Trophoblast cell (in vitro differentiated cells and primary cell): Measurements from ENCODE around the gene LSS.

Experiments used
- DNase-seq, 2 donors: peaks; one replicate each; pipeline ENCODE4 v3.0.0-alpha.2; 2016
- H2AFZ ChIP-seq: 2 replicates; pipeline ENCODE4 v1.6.1; 2013; ENCODE audit warnings: low read length, moderate library complexity, mild to moderate bottlenecking; ENCODE audit not compliant: insufficient read depth, poor library complexity
- H2AK5ac ChIP-seq: 2 replicates; pipeline ENCODE4 v1.6.1; 2013; ENCODE audit warnings: mild to moderate bottlenecking, low read length
- H2BK120ac ChIP-seq: 2 replicates; pipeline ENCODE4 v1.6.1; 2013; ENCODE audit warnings: low read length, mild to moderate bottlenecking, moderate library complexity; ENCODE audit not compliant: insufficient read depth, poor library complexity
- H2BK12ac ChIP-seq: 2 replicates; pipeline ENCODE4 v1.6.1; 2013; ENCODE audit warnings: mild to moderate bottlenecking, low read length, moderate library complexity
- H2BK5ac ChIP-seq: 2 replicates; pipeline ENCODE4 v1.6.1; 2013; ENCODE audit warnings: low read length, low read depth, moderate library complexity, mild to moderate bottlenecking; ENCODE audit not compliant: poor library complexity
- H3K14ac ChIP-seq: 2 replicates; pipeline ENCODE4 v1.6.1; 2013; ENCODE audit warnings: mild to moderate bottlenecking, low read length
- H3K18ac ChIP-seq: 2 replicates; pipeline ENCODE4 v1.6.1; 2013; ENCODE audit warnings: mild to moderate bottlenecking, low read length
- H3K23ac ChIP-seq: 2 replicates; pipeline ENCODE4 v1.6.1; 2013; ENCODE audit warnings: low read length
- H3K27ac ChIP-seq: 2 replicates; pipeline ENCODE4 v1.5.1; 2013; ENCODE audit warnings: low read depth, mild to moderate bottlenecking, inconsistent platforms, low read length, moderate library complexity
- H3K27me3 ChIP-seq: 2 replicates; pipeline ENCODE4 v1.6.1; 2013; ENCODE audit warnings: inconsistent platforms, mild to moderate bottlenecking, low read length, moderate library complexity; ENCODE audit not compliant: insufficient read depth
- H3K36me3 ChIP-seq, 2 experiments: 1 replicate in 1 of 2; 2 replicates in 1 of 2; pipeline ENCODE4 v1.6.1; 2013; ENCODE audit warnings: low read length in 2 of 2, mild to moderate bottlenecking in 2 of 2, moderate library complexity in 1 of 2; ENCODE audit not compliant: insufficient read depth in 2 of 2, control insufficient read depth in 1 of 2
- H3K4ac ChIP-seq: 2 replicates; pipeline ENCODE4 v1.6.1; 2013; ENCODE audit warnings: low read depth, mild to moderate bottlenecking, low read length, moderate library complexity
- H3K4me1 ChIP-seq, 2 experiments: 1 replicate in 1 of 2; 2 replicates in 1 of 2; pipeline ENCODE4 v1.6.1; 2013; ENCODE audit warnings: low read length in 2 of 2, mild to moderate bottlenecking in 2 of 2, moderate library complexity in 1 of 2; ENCODE audit not compliant: insufficient read depth in 2 of 2, control insufficient read depth in 1 of 2
- H3K4me2 ChIP-seq: 2 replicates; pipeline ENCODE4 v1.6.1; 2013; ENCODE audit warnings: inconsistent platforms, mild to moderate bottlenecking, low read length, moderate library complexity
- H3K4me3 ChIP-seq: 2 replicates; pipeline ENCODE4 v1.5.1; 2013; ENCODE audit warnings: mild to moderate bottlenecking, low read depth, low read length, inconsistent platforms
- H3K79me1 ChIP-seq: one replicate; pipeline ENCODE4 v1.6.1; 2013; ENCODE audit warnings: low read length
- H3K79me2 ChIP-seq: 2 replicates; pipeline ENCODE4 v1.6.1; 2013; ENCODE audit warnings: low read length, mild to moderate bottlenecking; ENCODE audit not compliant: control insufficient read depth, insufficient read depth, poor library complexity
- H3K9ac ChIP-seq: 2 replicates; pipeline ENCODE4 v1.6.1; 2013; ENCODE audit warnings: mild to moderate bottlenecking, low read length
- H3K9me3 ChIP-seq: 2 replicates; pipeline ENCODE4 v1.6.1; 2013; ENCODE audit warnings: low read depth, mild to moderate bottlenecking, control low read depth, inconsistent platforms, low read length; ENCODE audit not compliant: insufficient read depth
- H4K12ac ChIP-seq: 2 replicates; pipeline ENCODE4 v1.6.1; 2013; ENCODE audit warnings: low read depth, mild to moderate bottlenecking, low read length, moderate library complexity
- H4K8ac ChIP-seq: 2 replicates; pipeline ENCODE4 v1.6.1; 2013; ENCODE audit warnings: low read depth, mild to moderate bottlenecking, low read length, moderate library complexity
- H4K91ac ChIP-seq: one replicate; pipeline ENCODE4 v1.6.1; 2013; ENCODE audit warnings: low read depth, mild to moderate bottlenecking, low read length, moderate library complexity
- WGBS: extraction: QIAGEN DNeasy Blood & Tissue Kit; methylation state at CpG from one replicate; pipeline ENCODE4 v1.1.7; 2013; ENCODE audit warnings: missing lambda C conversion rate; ENCODE audit not compliant: insufficient read length, insufficient coverage; ENCODE audit errors: extremely low coverage; 5-methylcytosine and 5-hydroxymethylcytosine counted together

LSS gene

GRCh38 chr21:46264046-46264689, 35.6 kb upstream of the LSS start:
- Histone ChIP-seq H2AFZ (no peak overlapping the region), H3K4me3 (no peak overlapping the region), H4K91ac (no peak overlapping the region), H4K12ac (no peak overlapping the region), H3K79me2 (no peaks in the 10 kb centered on the region), H3K4ac (no peak overlapping the region), H3K9me3 (no peaks in the 10 kb centered on the region), H3K23ac (no peak overlapping the region), H3K4me1 (no peaks in the 10 kb centered on the region), H2BK12ac (no peak overlapping the region), H3K9ac (peak overlapping the region; percentile 48), H2BK120ac (no peak overlapping the region), H2BK5ac (no peak overlapping the region), H3K27me3 (no peaks in the 10 kb centered on the region), H3K4me2 (no peak overlapping the region), H4K8ac (no peak overlapping the region), H3K79me1 (no peaks in the 10 kb centered on the region), H3K36me3 (peaks cover 61 to 68% of the 10 kb centered on the region in 2 experiments), H3K18ac (no peak overlapping the region), H2AK5ac (no peak overlapping the region), H3K27ac (no peak overlapping the region), H3K14ac (no peak overlapping the region)
- no peak for DNase-seq
- WGBS: no CpG with 5 or more reads among the region's 22 CpGs

- H3K79me1 ChIP-seq: no peaks in the 10 kb centered on the region
- no peak overlapping the region for H2AFZ ChIP-seq
- H3K4me2 ChIP-seq: no peak overlapping the region
- no peak overlapping the region for H3K27ac ChIP-seq
- no peak overlapping the region for H3K14ac ChIP-seq
- no peak overlapping the region for H4K8ac ChIP-seq
- H4K91ac ChIP-seq: no peak overlapping the region
- H3K9me3 ChIP-seq: peaks cover 2% of the 10 kb centered on the region
- H2AK5ac ChIP-seq: no peak overlapping the region
- no peak overlapping the region for H2BK120ac ChIP-seq
- H2BK5ac ChIP-seq: no peak overlapping the region
- no peak overlapping the region for H3K4ac ChIP-seq
- no peak overlapping the region for H3K4me3 ChIP-seq
- no peak overlapping the region for H3K9ac ChIP-seq
- no peaks in the 10 kb centered on the region for H3K4me1 ChIP-seq
- H2BK12ac ChIP-seq: no peak overlapping the region
- no CpG with 5 or more reads among the region's 18 CpGs for WGBS
- H3K36me3 ChIP-seq: peaks cover 68 to 73% of the 10 kb centered on the region in 2 experiments
- no peak overlapping the region for H3K18ac ChIP-seq
- no peaks in the 10 kb centered on the region for H3K79me2 ChIP-seq
- no peaks in the 10 kb centered on the region for H3K27me3 ChIP-seq
- no peak for DNase-seq
- H3K23ac ChIP-seq: no peak overlapping the region
- H4K12ac ChIP-seq: no peak overlapping the region
Measured at GRCh38 chr21:46256501-46256994, 28.0 kb upstream of the LSS start.

GRCh38 chr21:46255758-46256337, 27.3 kb upstream of the LSS start:
- Histone ChIP-seq H3K4me1 (no peaks in the 10 kb centered on the region), H4K12ac (no peak overlapping the region), H3K9me3 (peaks cover 2% of the 10 kb centered on the region), H3K4ac (no peak overlapping the region), H3K4me2 (no peak overlapping the region), H3K23ac (no peak overlapping the region), H3K9ac (no peak overlapping the region), H2BK12ac (no peak overlapping the region), H2BK5ac (no peak overlapping the region), H3K36me3 (peaks cover 63 to 71% of the 10 kb centered on the region in 2 experiments), H4K91ac (no peak overlapping the region), H3K27me3 (no peaks in the 10 kb centered on the region), H2BK120ac (no peak overlapping the region), H3K18ac (no peak overlapping the region), H3K79me2 (no peaks in the 10 kb centered on the region), H2AK5ac (no peak overlapping the region), H2AFZ (no peak overlapping the region), H3K79me1 (no peaks in the 10 kb centered on the region), H3K27ac (no peak overlapping the region), H4K8ac (no peak overlapping the region), H3K4me3 (no peak overlapping the region), H3K14ac (no peak overlapping the region)
- DNase-seq: no peak
- no CpG with 5 or more reads among the region's 6 CpGs for WGBS

GRCh38 chr21:46255166-46255565, 26.6 kb upstream of the LSS start:
- Histone ChIP-seq H2BK120ac (no peak overlapping the region), H3K36me3 (peaks cover 62 to 69% of the 10 kb centered on the region in 2 experiments), H3K9me3 (peaks cover 2% of the 10 kb centered on the region), H3K4me2 (no peak overlapping the region), H2AFZ (no peak overlapping the region), H2BK5ac (no peak overlapping the region), H4K91ac (no peak overlapping the region), H3K14ac (no peak overlapping the region), H3K23ac (no peak overlapping the region), H3K79me1 (no peaks in the 10 kb centered on the region), H2BK12ac (no peak overlapping the region), H3K4me3 (no peak overlapping the region), H4K12ac (no peak overlapping the region), H3K9ac (no peak overlapping the region), H3K27me3 (no peaks in the 10 kb centered on the region), H3K4ac (no peak overlapping the region), H3K27ac (no peak overlapping the region), H3K79me2 (no peaks in the 10 kb centered on the region), H3K18ac (no peak overlapping the region), H2AK5ac (no peak overlapping the region), H4K8ac (no peak overlapping the region), H3K4me1 (no peaks in the 10 kb centered on the region)
- DNase-seq: no peak
- WGBS: no CpG with 5 or more reads among the region's 11 CpGs
